Uterus (tissue), 2 donors: ENCODE results near the gene PROZ.

Experiments used
- CTCF ChIP-seq, 4 experiments: fragments of 200-600 bp in 2 of 4; fragments of 450-650 bp in 2 of 4; sonication (generic) in 2 of 4; IDR thresholded peaks; one replicate each; pipeline ENCODE4 v1.5.1; 2016 to 2019; ENCODE audit warnings: antibody characterized with exemption in 4 of 4, mild to moderate bottlenecking in 2 of 4, moderate library complexity in 1 of 4
- POLR2A ChIP-seq, 2 donors: fragments of 450-650 bp; IDR thresholded peaks; one replicate each; pipeline ENCODE4 v1.6.1; 2016; ENCODE audit warnings: antibody characterized with exemption in 2 of 2, mild to moderate bottlenecking in 1 of 2, moderate library complexity in 1 of 2

GRCh38 chr13:113120300-113121182 is 37.9 kb upstream of the PROZ start:
- TF ChIP-seq POLR2A (IDR thresholded peaks at IDR 0.05), result no peak
- no peak for TF ChIP-seq CTCF (IDR thresholded peaks at IDR 0.05)
